ENCODE data around the gene CNR2.
"Not testable (repeated sequence)": the region's sequence is repeated elsewhere in the genome, so short reads cannot be mapped to it uniquely, and the experiment has no call there.

CNR2 gene

GRCh38 chr1:23837908-23838307 lies 75.3 kb downstream of the CNR2 start:
- H3K4me2 ChIP-seq (ENCODE audit: low read length): peak overlapping the region; percentile 76
- WGBS (ENCODE audit: extremely low coverage, insufficient coverage, low lambda C conversion rate): no CpG with 5 or more reads among the region's 13 CpGs

GRCh38 chr1:23836037-23836436 lies 77.1 kb downstream of the CNR2 start:
- H3K18ac ChIP-seq (ENCODE audit: low read length): no peak overlapping the region
- no peaks in the 10 kb centered on the region for H3K79me1 ChIP-seq (ENCODE audit: low read length)
- H3K79me2 ChIP-seq (ENCODE audit: control insufficient read depth, insufficient read depth, low read length): no peaks in the 10 kb centered on the region

More at GRCh38 chr1:23837908-23838307, 75.3 kb downstream of the CNR2 start:
- H3K79me2 ChIP-seq (ENCODE audit: control insufficient read depth, insufficient read depth, low read length): no peaks in the 10 kb centered on the region
- H3K23ac ChIP-seq (ENCODE audit: low read length): no peak overlapping the region
- H3K4ac ChIP-seq (ENCODE audit: low read depth, low read length): no peak overlapping the region
- H2BK120ac ChIP-seq (ENCODE audit: low read depth, low read length): no peak overlapping the region
- no peak overlapping the region for H3K18ac ChIP-seq (ENCODE audit: low read length)
- H4K8ac ChIP-seq (ENCODE audit: low read depth, low read length): no peak overlapping the region
- H3K27ac ChIP-seq (ENCODE audit: low read depth, low read length): no peak overlapping the region
- H2AK5ac ChIP-seq (ENCODE audit: low read length): no peak overlapping the region
- no peaks in the 10 kb centered on the region for H3K4me1 ChIP-seq (ENCODE audit: control insufficient read depth, low read depth, low read length)
- H3K4me3 ChIP-seq (ENCODE audit: low read length): peak overlapping the region; percentile 16
- H3K79me1 ChIP-seq (ENCODE audit: low read length): no peaks in the 10 kb centered on the region
- no peaks in the 10 kb centered on the region for H3K36me3 ChIP-seq (ENCODE audit: control insufficient read depth, insufficient read depth, low read length)
- H3K27me3 ChIP-seq (ENCODE audit: insufficient read depth, low read length, poor library complexity): no peaks in the 10 kb centered on the region
- peak; percentile 7 for DNase-seq
- peak overlapping the region; percentile 27 for H3K9ac ChIP-seq (ENCODE audit: low read length)
- no peak overlapping the region for H2BK15ac ChIP-seq (replicated peaks; ENCODE audit: low read depth)
- H4K5ac ChIP-seq (ENCODE audit: low read length): no peak overlapping the region
- peak overlapping the region; percentile 70 for H3K56ac ChIP-seq (ENCODE audit: low read length)
- H2BK5ac ChIP-seq (ENCODE audit: low read length): no peak overlapping the region

GRCh38 chr1:23834156-23834555 lies 79.0 kb downstream of the CNR2 start:
- H3K27me3 ChIP-seq (ENCODE audit: insufficient read depth, low read length, poor library complexity); H4K8ac ChIP-seq (ENCODE audit: low read depth, low read length); H3K79me2 ChIP-seq (ENCODE audit: control insufficient read depth, insufficient read depth, low read length); H2BK15ac ChIP-seq (replicated peaks; ENCODE audit: low read depth); H3K23ac ChIP-seq (ENCODE audit: low read length); H3K4me1 ChIP-seq (ENCODE audit: control insufficient read depth, low read depth, low read length); DNase-seq; H3K27ac ChIP-seq (ENCODE audit: low read depth, low read length); H3K36me3 ChIP-seq (ENCODE audit: control insufficient read depth, insufficient read depth, low read length); H3K56ac ChIP-seq (ENCODE audit: low read length); H2BK5ac ChIP-seq (ENCODE audit: low read length); H3K18ac ChIP-seq (ENCODE audit: low read length); H3K79me1 ChIP-seq (ENCODE audit: low read length); H2BK120ac ChIP-seq (ENCODE audit: low read depth, low read length); H3K4me2 ChIP-seq (ENCODE audit: low read length); H3K4me3 ChIP-seq (ENCODE audit: low read length); H2AK5ac ChIP-seq (ENCODE audit: low read length); H3K9ac ChIP-seq (ENCODE audit: low read length); H3K4ac ChIP-seq (ENCODE audit: low read depth, low read length); H4K5ac ChIP-seq (ENCODE audit: low read length): not testable (repeated sequence)
- WGBS (ENCODE audit: extremely low coverage, insufficient coverage, low lambda C conversion rate): no CpG with 5 or more reads among the region's 6 CpGs

More at GRCh38 chr1:23836037-23836436, 77.1 kb downstream of the CNR2 start:
- no peak overlapping the region for H2BK5ac ChIP-seq (ENCODE audit: low read length)
- H2BK120ac ChIP-seq (ENCODE audit: low read depth, low read length): no peak overlapping the region
- H3K4ac ChIP-seq (ENCODE audit: low read depth, low read length): no peak overlapping the region
- H2BK15ac ChIP-seq (replicated peaks; ENCODE audit: low read depth): no peak overlapping the region
- H4K8ac ChIP-seq (ENCODE audit: low read depth, low read length): no peak overlapping the region
- no peaks in the 10 kb centered on the region for H3K36me3 ChIP-seq (ENCODE audit: control insufficient read depth, insufficient read depth, low read length)
- H3K23ac ChIP-seq (ENCODE audit: low read length): no peak overlapping the region
- no peak overlapping the region for H3K4me2 ChIP-seq (ENCODE audit: low read length)
- no peaks in the 10 kb centered on the region for H3K4me1 ChIP-seq (ENCODE audit: control insufficient read depth, low read depth, low read length)
- H2AK5ac ChIP-seq (ENCODE audit: low read length): no peak overlapping the region
- no peak overlapping the region for H3K27ac ChIP-seq (ENCODE audit: low read depth, low read length)
- no peaks in the 10 kb centered on the region for H3K27me3 ChIP-seq (ENCODE audit: insufficient read depth, low read length, poor library complexity)
- no CpG with 5 or more reads among the region's 3 CpGs for WGBS (ENCODE audit: extremely low coverage, insufficient coverage, low lambda C conversion rate)
- DNase-seq: no peak
- no peak overlapping the region for H3K56ac ChIP-seq (ENCODE audit: low read length)
- H4K5ac ChIP-seq (ENCODE audit: low read length): no peak overlapping the region
- no peak overlapping the region for H3K4me3 ChIP-seq (ENCODE audit: low read length)
- no peak overlapping the region for H3K9ac ChIP-seq (ENCODE audit: low read length)

GRCh38 chr1:23827717-23828116 lies 85.4 kb downstream of the CNR2 start:
- H2AK5ac ChIP-seq (ENCODE audit: low read length): no peak overlapping the region
- peaks cover 2% of the 10 kb centered on the region for H3K79me1 ChIP-seq (ENCODE audit: low read length)
- no peak overlapping the region for H3K27ac ChIP-seq (ENCODE audit: low read depth, low read length)
- H3K23ac ChIP-seq (ENCODE audit: low read length): no peak overlapping the region
- peaks cover 2% of the 10 kb centered on the region for H3K4me1 ChIP-seq (ENCODE audit: control insufficient read depth, low read depth, low read length)
- H3K56ac ChIP-seq (ENCODE audit: low read length): no peak overlapping the region
- H3K36me3 ChIP-seq (ENCODE audit: control insufficient read depth, insufficient read depth, low read length): no peaks in the 10 kb centered on the region
- no peak overlapping the region for H3K9ac ChIP-seq (ENCODE audit: low read length)
- H2BK15ac ChIP-seq (replicated peaks; ENCODE audit: low read depth): no peak overlapping the region
- no peak overlapping the region for H3K4me3 ChIP-seq (ENCODE audit: low read length)
- H3K27me3 ChIP-seq (ENCODE audit: insufficient read depth, low read length, poor library complexity): no peaks in the 10 kb centered on the region
- no peak overlapping the region for H4K8ac ChIP-seq (ENCODE audit: low read depth, low read length)
- no peak overlapping the region for H2BK120ac ChIP-seq (ENCODE audit: low read depth, low read length)
- no peak overlapping the region for H4K5ac ChIP-seq (ENCODE audit: low read length)
- H3K4ac ChIP-seq (ENCODE audit: low read depth, low read length): no peak overlapping the region
- no CpG with 5 or more reads among the region's 1 CpG for WGBS (ENCODE audit: extremely low coverage, insufficient coverage, low lambda C conversion rate)
- H3K18ac ChIP-seq (ENCODE audit: low read length): no peak overlapping the region
- H3K4me2 ChIP-seq (ENCODE audit: low read length): no peak overlapping the region
- no peak overlapping the region for H2BK5ac ChIP-seq (ENCODE audit: low read length)
- no peak for DNase-seq
- no peaks in the 10 kb centered on the region for H3K79me2 ChIP-seq (ENCODE audit: control insufficient read depth, insufficient read depth, low read length)

GRCh38 chr1:23826590-23826989 lies 86.6 kb downstream of the CNR2 start:
- H3K27ac ChIP-seq (ENCODE audit: low read depth, low read length); H3K36me3 ChIP-seq (ENCODE audit: control insufficient read depth, insufficient read depth, low read length); H3K4ac ChIP-seq (ENCODE audit: low read depth, low read length); H3K79me2 ChIP-seq (ENCODE audit: control insufficient read depth, insufficient read depth, low read length); DNase-seq; H3K79me1 ChIP-seq (ENCODE audit: low read length); H2BK5ac ChIP-seq (ENCODE audit: low read length); H2BK120ac ChIP-seq (ENCODE audit: low read depth, low read length); H3K27me3 ChIP-seq (ENCODE audit: insufficient read depth, low read length, poor library complexity); H2AK5ac ChIP-seq (ENCODE audit: low read length); H3K4me2 ChIP-seq (ENCODE audit: low read length); H2BK15ac ChIP-seq (replicated peaks; ENCODE audit: low read depth); H3K4me1 ChIP-seq (ENCODE audit: control insufficient read depth, low read depth, low read length); H4K5ac ChIP-seq (ENCODE audit: low read length); H3K18ac ChIP-seq (ENCODE audit: low read length); H4K8ac ChIP-seq (ENCODE audit: low read depth, low read length); H3K4me3 ChIP-seq (ENCODE audit: low read length); H3K56ac ChIP-seq (ENCODE audit: low read length); H3K23ac ChIP-seq (ENCODE audit: low read length); H3K9ac ChIP-seq (ENCODE audit: low read length): not testable (repeated sequence)
- no CpG with 5 or more reads among the region's 13 CpGs for WGBS (ENCODE audit: extremely low coverage, insufficient coverage, low lambda C conversion rate)

- Histone ChIP-seq H3K9ac (ENCODE audit: low read length) (no peak overlapping the region), H3K56ac (ENCODE audit: low read length) (peak overlapping the region; percentile 42), H3K4me2 (ENCODE audit: low read length) (no peak overlapping the region), H2BK15ac (replicated peaks; ENCODE audit: low read depth) (no peak overlapping the region), H3K4me1 (ENCODE audit: control insufficient read depth, low read depth, low read length) (peaks cover 2% of the 10 kb centered on the region), H3K27me3 (ENCODE audit: insufficient read depth, low read length, poor library complexity) (no peaks in the 10 kb centered on the region), H3K79me1 (ENCODE audit: low read length) (peaks cover 2% of the 10 kb centered on the region), H3K23ac (ENCODE audit: low read length) (no peak overlapping the region), H2BK5ac (ENCODE audit: low read length) (no peak overlapping the region), H4K8ac (ENCODE audit: low read depth, low read length) (peak overlapping the region; percentile 68), H3K4me3 (ENCODE audit: low read length) (no peak overlapping the region), H2BK120ac (ENCODE audit: low read depth, low read length) (no peak overlapping the region), H3K27ac (ENCODE audit: low read depth, low read length) (no peak overlapping the region), H3K79me2 (ENCODE audit: control insufficient read depth, insufficient read depth, low read length) (no peaks in the 10 kb centered on the region), H3K4ac (ENCODE audit: low read depth, low read length) (peak overlapping the region; percentile 27), H2AK5ac (ENCODE audit: low read length) (no peak overlapping the region), H4K5ac (ENCODE audit: low read length) (no peak overlapping the region), H3K18ac (ENCODE audit: low read length) (no peak overlapping the region), H3K36me3 (ENCODE audit: control insufficient read depth, insufficient read depth, low read length) (no peaks in the 10 kb centered on the region)
- WGBS (ENCODE audit: extremely low coverage, insufficient coverage, low lambda C conversion rate): no CpG with 5 or more reads among the region's 24 CpGs
- no peak for DNase-seq
Observed at GRCh38 chr1:23825762-23826522, 87.2 kb downstream of the CNR2 start.

Data from mesendoderm (in vitro differentiated cells).